HG02852 (cell line): ENCODE results near the gene ETFDH.
"Not testable (repeated sequence)": the region's sequence is repeated elsewhere in the genome, so short reads cannot be mapped to it uniquely, and the experiment has no call there.

ENCODE experiments used
- ATAC-seq: cut with Tn5 transposase; IDR thresholded peaks from one replicate; pipeline ENCODE4 v1.9.1; 2021; ENCODE audit warnings: mild to moderate bottlenecking, moderate library complexity; ENCODE audit not compliant: unreplicated experiment

ETFDH gene

DNA sequence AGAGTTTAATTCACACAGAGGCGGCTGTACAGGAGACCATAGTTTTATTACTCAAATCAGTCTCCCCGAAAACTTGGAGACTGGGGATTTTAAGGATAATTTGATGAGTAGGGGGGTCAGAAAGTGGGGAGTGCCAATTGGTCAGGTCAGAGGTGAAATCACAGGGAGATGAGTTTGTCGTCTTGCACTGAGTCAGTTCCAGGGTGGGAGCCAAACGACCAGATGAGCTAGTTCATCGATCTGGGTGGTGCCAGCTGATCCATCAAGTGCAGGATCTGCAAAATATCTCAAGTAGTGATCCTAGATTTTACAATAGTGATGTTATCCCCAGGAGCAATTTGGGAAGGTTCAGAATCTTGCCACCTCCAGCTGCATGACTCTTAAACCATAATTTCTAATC lies 4.0 kb downstream of the ETFDH start:
- ATAC-seq, result no peak

DNA sequence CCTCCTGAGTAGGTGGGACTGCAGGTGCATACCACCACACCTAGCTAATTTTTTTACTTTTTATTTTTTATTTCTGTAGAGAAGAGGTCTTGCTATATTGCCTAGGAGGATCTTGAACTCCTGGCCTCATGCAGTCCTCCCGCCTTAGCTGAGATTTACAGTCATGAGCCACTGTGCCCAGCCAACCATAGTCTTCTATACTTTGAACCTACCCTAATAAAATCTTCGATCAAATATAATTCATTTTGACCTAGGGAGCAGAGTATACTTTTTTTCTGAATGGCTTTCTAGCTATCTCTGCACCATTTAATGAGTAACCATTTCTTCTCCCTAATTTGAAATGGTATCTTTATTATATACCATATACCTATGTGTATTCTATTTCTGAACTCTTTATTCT lies 6.7 kb downstream of the ETFDH start:
- ATAC-seq, result no peak

DNA sequence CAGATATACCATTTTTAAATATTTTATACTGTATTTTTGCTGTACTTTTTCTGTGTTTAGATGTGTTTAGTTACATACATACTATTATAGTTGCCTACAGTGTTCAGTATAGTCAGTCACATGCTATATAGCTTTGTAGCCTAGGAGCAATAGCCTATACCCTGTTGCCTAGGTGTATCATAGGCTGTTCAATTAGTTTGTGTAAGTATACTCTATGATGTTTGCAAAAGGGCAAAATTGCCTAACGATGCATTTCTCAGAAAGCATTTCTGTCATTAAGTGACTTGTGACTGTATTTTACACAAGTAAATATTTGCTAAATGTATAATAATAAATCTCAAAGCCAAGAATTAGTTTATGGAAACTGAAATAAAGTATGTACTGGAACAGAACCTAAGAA lies 9.5 kb downstream of the ETFDH start:
- ATAC-seq, result no peak

DNA sequence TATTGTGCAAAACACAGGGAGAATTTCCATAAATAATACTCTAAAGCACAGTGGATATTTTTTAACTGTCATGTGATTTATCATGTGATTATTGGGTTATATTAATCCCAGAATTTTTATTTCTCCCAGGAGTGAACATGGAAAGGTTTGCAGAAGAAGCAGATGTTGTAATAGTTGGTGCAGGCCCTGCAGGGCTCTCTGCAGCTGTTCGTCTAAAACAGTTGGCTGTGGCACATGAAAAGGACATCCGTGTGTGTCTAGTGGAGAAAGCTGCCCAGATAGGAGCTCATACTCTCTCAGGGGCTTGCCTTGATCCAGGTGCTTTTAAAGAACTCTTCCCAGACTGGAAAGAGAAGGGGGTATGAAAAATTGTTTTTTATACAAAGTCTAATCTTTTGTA lies 10.0 kb downstream of the ETFDH start:
- no peak for ATAC-seq

DNA sequence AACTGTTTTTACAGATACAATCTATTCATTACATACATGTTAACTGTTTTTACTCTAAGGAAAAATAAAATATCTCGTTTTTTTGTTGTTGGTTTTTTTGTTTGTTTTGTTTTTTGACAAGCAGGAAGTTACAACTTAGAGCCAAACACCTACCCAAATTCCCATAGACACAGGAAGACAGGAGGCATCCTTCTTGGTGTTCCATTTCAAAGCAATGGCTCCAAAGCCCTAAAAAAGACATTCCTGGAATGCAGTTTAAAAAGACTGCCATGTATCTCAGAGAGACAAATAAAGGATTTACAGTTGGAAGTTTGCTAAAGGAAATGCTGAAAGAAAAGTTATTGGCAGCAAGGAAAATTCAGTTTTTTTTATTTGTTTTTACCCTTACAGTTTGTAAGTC lies 16.7 kb downstream of the ETFDH start:
- ATAC-seq, result no peak

DNA sequence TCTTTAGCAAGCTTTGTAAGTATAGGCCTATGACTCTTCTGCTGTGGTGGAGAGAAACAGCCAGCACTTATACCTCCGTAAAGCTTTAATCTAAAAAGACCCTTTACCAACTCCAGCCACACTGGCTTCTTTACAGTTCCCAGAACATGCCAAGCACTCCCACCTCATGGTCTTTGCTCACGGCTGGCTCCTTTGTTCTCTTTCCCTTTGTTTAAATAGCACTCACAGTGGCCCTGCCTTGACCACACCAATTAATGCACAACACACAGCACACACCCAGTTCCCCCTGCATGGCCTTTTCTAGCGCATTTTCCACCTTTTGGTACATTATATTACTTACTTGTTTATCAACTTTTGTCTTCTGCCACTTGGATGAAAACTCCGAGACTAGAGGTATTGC lies 32.2 kb downstream of the ETFDH start:
- no peak for ATAC-seq

DNA sequence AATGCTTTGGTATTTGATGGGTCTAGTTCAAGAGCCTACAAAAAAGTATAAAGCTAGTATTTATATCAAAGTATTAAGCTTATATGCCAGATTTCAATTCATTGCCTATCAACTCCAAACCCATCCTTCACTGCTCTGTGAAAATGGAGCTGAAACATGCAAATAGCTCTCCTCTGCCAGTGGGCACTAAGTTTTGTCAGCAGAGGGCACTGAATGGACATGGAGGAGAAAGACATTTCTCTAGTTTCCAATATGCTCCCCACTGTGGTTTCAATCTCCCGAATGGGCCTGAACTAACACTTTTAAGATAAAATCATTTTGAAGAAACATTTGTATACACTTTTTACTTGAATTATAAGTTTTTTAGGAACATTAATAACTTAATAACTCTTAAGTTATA lies 38.7 kb downstream of the ETFDH start:
- ATAC-seq, result no peak

DNA sequence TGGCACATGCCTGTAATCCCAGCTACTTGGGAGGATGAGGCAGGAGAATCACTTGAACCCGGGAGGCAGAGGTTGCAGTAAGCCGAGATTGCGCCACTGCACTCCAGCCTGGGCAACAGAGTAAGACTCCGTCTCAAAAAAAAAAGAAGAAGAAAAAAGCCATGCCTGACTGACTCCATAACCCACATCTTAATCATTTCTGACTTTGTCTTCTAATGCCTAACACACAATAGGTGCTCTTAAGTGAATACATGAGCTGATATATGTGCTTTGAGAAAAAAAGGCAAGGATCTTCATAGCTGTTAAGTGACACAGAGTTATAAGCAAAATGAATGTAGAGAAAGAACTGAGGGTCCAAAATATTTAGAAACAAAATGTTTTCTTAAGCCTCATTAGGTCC lies 40.5 kb downstream of the ETFDH start:
- not testable (repeated sequence) for ATAC-seq

DNA sequence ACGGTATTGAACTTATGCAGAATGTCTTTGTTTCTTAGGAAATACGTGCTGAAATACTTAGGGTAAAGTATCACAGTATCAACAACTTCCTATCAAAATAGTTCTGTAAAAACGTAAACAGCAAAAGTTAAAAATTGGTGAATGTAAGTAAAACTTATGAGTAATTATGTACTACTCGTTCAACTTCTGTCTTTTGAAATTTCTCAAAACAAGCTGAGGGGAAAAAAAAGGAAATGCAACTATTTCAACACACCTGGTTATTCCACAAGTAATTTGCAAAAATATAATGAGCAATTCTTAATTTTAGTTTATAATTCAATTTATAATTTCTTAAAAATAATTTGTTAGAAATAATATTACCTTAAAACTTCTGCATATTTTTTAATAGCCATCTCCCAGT lies 42.8 kb downstream of the ETFDH start:
- ATAC-seq, result no peak

DNA sequence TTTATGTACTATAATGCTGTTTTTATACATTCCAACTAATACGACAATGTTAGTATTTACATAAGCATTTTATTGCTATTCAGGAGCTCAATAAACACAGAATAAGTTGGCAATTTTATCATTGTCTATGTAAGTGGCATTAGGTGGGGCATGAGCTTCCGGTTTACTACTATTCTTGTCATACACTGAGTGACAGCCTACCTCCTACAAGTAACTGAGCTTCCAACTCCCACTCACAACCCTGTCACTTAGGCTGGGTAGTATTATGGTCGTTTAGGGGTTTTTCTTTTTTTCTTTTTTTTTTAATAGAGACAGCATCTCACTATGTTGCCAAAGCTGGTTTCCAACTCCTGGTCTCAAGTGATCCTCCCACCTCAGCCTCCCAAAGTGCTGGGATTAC lies 43.7 kb downstream of the ETFDH start:
- no peak for ATAC-seq

DNA sequence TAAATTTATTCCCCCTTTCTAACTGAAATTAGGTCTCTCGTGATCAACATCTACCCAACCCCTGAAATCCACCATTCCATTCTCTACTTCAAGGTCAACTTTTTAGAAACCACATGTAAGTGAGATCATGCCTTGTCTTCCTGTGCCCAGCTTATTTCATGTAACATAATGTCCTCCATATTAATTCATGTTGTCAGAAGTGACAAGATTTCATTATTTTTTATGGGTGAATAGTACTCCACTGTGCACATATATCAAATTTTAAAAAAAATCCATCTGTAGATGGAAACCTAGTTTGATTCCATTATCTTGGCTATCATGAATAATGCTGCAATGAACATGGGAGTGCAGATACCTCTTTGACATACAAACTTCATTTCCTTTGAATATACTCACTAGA lies 49.6 kb downstream of the ETFDH start:
- no peak for ATAC-seq

DNA sequence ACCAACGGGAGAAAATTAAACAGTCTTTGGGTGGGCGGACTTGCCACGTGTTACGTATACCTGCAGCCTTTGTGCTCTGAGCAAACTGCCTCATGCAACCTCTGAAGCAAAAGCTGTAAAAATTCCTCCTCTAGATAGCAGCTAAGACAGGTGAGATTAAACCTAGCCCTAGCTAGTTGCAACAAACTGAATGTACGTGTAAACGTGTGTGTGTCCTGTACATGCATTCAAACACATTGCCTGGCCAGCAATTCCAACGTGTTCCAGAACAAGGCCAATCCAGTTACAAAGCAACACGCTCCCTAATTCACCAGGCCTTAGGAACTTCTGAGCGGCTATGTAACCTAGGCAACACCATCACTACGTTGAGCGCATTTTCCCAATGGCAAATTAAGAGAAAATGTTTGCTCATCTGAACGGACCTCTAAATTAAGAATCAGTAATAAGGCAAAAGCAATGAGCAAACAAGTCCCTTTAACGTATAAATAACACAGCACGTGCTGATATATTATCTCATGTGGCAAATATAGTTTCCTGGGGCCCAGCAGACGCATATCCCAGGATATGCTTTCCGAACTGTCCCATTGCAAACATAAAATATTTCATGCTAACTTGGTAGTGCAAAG lies 50.3 kb downstream of the ETFDH start:
- ATAC-seq, result peak; percentile 12

DNA sequence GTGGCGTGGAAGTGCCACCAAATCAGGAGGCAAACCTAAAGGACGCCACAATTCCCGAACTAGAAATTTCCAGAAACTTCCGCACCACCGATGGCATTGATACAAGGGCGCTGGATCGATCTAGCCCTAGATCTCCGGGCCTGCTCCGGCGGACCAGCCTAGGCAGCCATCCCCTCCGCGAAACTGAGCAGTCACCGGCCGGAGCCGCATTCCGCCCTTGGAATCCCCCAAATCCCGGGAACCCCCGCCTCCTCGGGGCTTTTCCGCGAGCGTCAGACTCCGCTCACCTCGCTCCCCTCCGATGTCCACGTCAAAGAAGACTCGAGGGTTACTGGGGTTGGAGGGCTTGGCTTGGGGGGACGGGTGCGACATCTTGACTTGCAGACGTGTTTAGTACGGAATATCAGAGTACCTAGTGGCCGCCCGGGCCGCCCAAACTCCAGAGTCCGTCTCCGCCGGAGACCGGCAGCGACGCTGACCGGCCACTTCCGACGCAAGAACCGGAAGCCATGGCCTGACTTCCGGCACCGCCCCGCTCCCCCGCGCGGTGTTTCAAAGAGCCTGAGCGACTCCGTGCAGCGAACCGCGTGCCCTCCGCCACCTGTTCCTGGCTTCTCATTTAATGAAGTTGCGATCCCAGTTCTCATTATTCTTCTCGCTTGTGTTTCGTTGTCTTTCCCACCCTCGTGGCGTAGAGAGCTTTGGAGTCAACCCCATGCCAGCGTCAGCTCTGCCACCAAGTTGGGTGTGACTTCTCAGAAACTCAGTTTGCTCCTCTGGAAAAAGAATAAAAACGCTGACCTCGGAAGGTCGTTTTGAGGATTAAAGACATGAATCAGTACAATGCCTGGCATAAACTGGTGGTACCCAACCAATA lies 51.1 kb downstream of the ETFDH start, which contains the start of gene PPID:
Gene PPID (minus strand): TSS at position 480 of the 877 bp plus-strand sequence. CDS start 108 bp downstream, at position 372.
- ATAC-seq, result peak; percentile 97

DNA sequence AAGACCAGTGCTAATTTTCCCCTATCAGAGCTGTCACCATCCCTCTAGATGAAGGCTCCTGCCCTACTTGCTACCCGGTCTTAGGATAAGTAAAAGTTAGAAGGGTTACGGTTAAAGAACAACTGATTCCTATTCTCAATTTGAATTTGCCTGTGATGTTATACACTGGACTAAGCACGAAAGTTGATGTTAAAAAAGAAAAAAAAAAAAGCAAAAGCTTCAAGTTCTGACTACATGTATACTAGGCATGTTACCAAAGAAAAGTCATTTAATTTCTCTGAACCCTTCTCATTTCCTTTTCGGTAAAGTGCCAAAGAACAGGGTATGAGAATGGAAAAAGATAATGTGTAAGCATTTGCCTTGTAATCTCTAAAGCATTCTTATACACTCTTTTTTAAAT lies 52.5 kb downstream of the ETFDH start:
- ATAC-seq, result no peak

DNA sequence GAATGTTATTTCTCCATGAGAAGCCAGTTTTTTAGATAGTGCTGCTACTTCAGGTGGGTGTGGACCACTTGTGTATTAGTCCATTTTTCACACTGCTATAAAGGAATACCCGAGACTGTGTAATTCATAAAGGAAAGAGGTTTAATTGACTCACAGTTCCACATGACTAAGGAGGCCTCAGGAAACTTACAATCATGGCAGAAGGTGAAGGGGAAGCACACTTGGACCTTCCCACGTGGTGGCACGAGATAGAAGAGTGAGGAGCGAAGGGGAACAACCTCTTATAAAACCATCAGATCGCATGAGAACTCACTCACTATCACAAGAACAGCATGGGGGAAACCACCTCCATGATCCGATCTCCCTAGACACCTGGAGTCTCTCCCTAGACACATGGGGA lies 54.5 kb downstream of the ETFDH start:
- ATAC-seq, result no peak

DNA sequence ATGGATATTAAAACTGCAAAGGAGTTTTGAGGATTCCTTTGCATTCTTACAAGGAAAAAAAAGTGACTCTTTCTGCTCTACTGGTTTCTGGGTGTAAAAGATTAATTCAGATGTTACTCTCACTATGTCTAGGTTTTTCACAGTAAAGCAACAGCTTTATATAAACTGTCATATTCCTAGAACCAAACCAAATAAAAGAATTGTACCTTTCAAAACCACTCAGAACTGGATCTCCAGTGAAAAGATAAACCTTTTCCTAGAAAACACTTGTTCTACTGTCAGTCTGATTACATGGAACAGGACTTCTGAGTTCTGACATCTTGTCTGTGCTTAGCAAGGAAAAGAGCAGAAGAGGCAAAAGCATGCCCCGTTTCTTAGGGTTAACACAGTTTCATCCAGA lies 56.1 kb downstream of the ETFDH start:
- ATAC-seq, result no peak

DNA sequence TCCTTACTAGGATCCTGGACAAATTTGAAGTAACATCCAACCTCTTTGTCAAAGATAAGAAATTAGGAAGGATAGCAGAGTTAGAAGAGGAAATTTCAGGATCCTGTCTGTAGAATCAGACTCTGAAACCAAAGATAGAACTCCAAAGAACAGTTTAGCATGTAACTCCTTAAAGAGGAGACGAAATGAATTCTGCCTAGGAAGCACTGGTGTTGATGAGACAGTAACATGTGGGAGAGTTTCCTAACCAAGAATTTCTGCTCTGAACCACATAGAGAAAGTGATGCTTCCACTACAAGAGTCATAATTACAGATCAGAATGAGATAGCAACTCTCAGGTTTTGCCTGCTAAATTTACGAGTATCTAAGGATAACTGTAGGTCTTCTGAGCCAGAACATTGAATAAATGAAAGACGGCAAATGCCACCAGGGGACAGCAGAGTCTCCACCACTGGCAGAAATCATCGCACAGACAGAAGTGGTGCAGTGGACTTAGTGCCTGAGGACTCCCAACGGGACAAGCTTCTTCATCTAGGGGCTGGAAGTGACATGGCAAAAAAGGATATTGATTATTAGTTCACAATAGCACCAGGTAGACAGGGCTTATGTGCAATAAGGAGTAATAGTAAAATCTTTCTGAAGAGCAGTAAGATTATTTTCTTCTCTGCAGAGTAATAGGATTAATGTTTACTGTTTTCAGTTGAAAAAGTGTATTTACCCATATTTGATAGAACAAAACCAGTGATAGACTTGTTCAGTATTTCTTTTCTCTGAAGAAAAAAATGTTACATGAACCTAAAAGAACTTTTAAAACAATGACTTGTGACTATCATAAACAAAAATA lies 57.8 kb downstream of the ETFDH start:
- ATAC-seq, result peak; percentile 92

DNA sequence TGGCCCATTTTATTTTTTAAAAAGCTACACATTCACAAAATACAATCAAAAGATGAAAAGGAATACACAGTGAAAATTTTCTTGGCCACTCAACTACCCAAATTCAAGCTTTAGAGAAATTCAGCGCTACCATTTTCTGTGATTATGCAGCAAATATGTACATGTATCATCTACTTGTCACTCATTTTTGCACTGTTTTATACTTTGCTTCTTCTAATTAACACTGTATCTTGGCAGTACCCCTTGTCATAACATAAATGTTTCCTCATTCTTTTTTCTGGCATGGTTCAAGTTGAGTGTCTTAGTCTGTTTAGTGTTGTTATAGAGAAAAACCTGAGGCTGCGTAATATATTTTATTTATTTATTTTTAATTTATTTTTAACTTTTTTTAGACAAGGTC lies 66.8 kb downstream of the ETFDH start:
- ATAC-seq, result no peak

DNA sequence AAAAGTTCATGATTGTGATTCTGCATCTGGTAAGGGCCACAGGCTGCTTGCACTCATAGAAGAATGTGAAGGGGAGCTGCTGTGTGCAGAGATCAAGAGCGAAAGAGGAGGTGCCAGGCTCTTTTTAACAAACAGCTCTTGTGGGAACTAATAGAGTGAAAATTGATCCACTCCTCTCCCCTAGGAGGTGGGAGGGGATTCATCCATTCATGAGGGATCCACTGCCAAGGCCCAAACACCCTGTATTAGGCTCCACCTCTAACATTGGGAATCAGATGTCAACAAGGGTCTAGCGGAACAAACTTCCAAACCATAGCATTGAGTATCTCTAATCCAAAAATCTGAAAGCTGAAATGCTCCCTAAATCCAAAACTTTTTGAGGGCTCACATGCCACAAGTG lies 67.5 kb downstream of the ETFDH start:
- ATAC-seq, result no peak

DNA sequence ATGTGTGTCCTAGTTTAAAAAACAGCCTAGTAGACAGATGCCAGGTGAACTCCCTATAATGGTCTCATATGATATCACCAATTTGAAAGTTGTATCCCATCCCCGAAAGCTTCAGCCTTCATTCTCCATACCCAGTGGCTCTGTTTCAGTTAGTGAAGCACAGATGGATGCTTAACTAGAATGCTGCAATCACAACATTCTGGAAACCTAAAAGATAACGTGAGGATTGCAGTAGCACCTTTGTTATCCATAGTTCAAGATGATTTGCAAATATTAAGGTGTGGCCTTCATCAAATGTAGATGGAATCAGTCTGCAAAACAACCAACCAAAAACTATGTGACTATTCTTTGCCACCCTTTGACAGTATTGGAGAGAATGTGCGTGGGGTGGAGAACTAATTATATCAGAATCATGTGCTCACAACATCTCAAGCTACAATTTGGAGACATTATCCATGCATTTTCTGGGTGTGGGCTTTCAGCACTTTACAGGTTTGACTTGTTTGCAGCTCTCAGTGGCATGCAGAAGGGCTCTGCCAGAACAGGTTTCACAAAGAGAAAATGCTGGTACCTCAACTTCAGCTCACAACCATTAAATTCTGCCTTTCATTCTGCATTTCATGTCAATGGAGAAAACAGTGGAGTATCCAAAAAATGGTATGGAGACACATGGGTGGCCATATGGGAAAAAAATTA lies 69.4 kb downstream of the ETFDH start:
- no peak for ATAC-seq

DNA sequence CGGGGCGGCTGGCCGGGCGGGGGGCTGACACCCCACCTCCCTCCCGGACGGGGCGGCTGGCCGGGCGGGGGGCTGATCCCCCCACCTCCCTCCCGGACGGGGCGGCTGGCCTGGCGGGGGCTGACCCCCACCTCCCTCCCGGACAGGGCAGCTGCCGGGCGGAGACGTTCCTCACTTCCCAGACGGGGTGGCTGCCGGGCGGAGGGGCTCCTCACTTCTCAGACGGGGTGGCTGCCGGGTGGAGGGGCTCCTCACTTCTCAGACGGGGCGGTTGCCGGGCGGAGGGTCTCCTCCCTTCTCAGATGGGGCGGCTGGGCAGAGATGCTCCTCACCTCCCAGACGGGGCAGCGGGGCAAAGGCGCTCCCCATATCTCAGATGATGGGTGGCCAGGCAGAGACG lies 74.4 kb downstream of the ETFDH start:
- not testable (repeated sequence) for ATAC-seq
